ENCODE results near the gene MAP3K5. TPM values are rescaled to one million over a fixed set of nuclear protein-coding genes. Genes with fewer than 3 reads are reported as not detected.

Gene MAP3K5
- total and polyA plus RNA-seq, 2 donors (not counting 3 experiments of a cell fraction or from before 2014, with no cell fraction given), result 1.5 to 7.0 TPM

GRCh38 chr6:136643850-136644596, 148.3 kb downstream of the MAP3K5 start:
- DNase-seq (ENCODE audit: low read depth, low spot score) (peak; percentile 88), FAIRE-seq (peak; percentile 81)
- H3K4me1 ChIP-seq (ENCODE audit: control insufficient read depth, extremely low read depth, insufficient read depth, low read length), result peaks cover 12% of the 10 kb centered on the region
- no peak overlapping the region for H3K9ac ChIP-seq (replicated peaks; ENCODE audit: extremely low read depth, insufficient read depth, low read length)
- H3K79me2 ChIP-seq (ENCODE audit: control insufficient read depth, insufficient read depth, low read length), result no peaks in the 10 kb centered on the region
- intact Hi-C loops (cut with micrococcal nuclease), result loop anchor here (1.0 kb wide), 5 partner anchors 34 to 283 kb away; partner anchors contain the start of gene PEX7
- dilution Hi-C loops (cut with MboI; ENCODE audit: extremely low pct_ligation_motif_present, low sequenced_read_pairs), result no loop called here
- no peak for TF ChIP-seq GATA2 (IDR thresholded peaks at IDR 0.05; ENCODE audit: insufficient read depth, insufficient read length, low read depth, low read length)
- no peak for TF ChIP-seq MYC (IDR thresholded peaks at IDR 0.05; ENCODE audit: low read depth, low read length)
- TF ChIP-seq MAX (IDR thresholded peaks at IDR 0.05; ENCODE audit: insufficient read depth, insufficient read length), result no peak
- TF ChIP-seq POLR2AphosphoS5 (IDR thresholded peaks at IDR 0.05; ENCODE audit: insufficient read depth, low read depth, low read length), result peak; percentile 30
- no peak for TF ChIP-seq EZH2 (IDR thresholded peaks at IDR 0.05; ENCODE audit: borderline replicate concordance, low read depth, low read length, severe bottlenecking)
- no peak for TF ChIP-seq JUN (IDR thresholded peaks at IDR 0.05; ENCODE audit: borderline replicate concordance, insufficient read depth, insufficient read length, low read depth)
- no peak for TF ChIP-seq FOS (IDR thresholded peaks at IDR 0.05; ENCODE audit: borderline replicate concordance, insufficient read depth, low read length)
- peak; percentile 85 to 88 for TF ChIP-seq CTCF (IDR thresholded peaks at IDR 0.05; ENCODE audit: extremely low read depth in 1 of 2, insufficient read depth in 1 of 2, low read depth in 1 of 2, low read length in 2 of 2)
- TF ChIP-seq POLR2A (IDR thresholded peaks at IDR 0.05; ENCODE audit: low read depth, low read length), result no peak
- H3K27ac ChIP-seq (ENCODE audit: insufficient read depth, low read depth, low read length), result no peak overlapping the region
- POLR2A ChIA-PET, result interaction anchor here (0.5 to 2.8 kb wide), 4 partner anchors 8 to 183 kb away, joined by 3 to 12 read pairs (median 5); partner anchors contain the start of gene MAP3K5
- CTCF ChIA-PET, result interaction anchor here (0.6 to 10.2 kb wide), 66 partner anchors 9 to 998 kb away, joined by 3 to 708 read pairs (median 4); partner anchors contain the start of genes MAP3K5, MAP7 and SLC35D3
- no peaks in the 10 kb centered on the region for H3K9me3 ChIP-seq (replicated peaks; ENCODE audit: control insufficient read depth, insufficient read depth, low read length)
- H2AFZ ChIP-seq (ENCODE audit: low read depth, low read length), result no peak overlapping the region
- H3K4me2 ChIP-seq (ENCODE audit: insufficient read depth, low read length), result no peak overlapping the region
- H4K20me1 ChIP-seq (replicated peaks; ENCODE audit: control insufficient read depth, extremely low read depth, insufficient read depth, low read length), result no peaks in the 10 kb centered on the region
- H3K27me3 ChIP-seq (ENCODE audit: control insufficient read depth in 2 of 2, insufficient read depth in 2 of 2, low read length in 2 of 2), result no peaks in the 10 kb centered on the region
- H3K4me3 ChIP-seq (replicated peaks in 1 of 3; ENCODE audit: insufficient read depth in 1 of 3, low read depth in 1 of 3, low read length in 3 of 3), result no peak overlapping the region
- no peaks in the 10 kb centered on the region for H3K36me3 ChIP-seq (ENCODE audit: control insufficient read depth in 2 of 2, extremely low read depth in 1 of 2, insufficient read depth in 2 of 2, low read length in 2 of 2)
- BruUV-seq (replicated peaks), result no TSS peak
- H3K9me1 ChIP-seq (replicated peaks; ENCODE audit: control insufficient read depth, extremely low read depth, insufficient read depth, low read length), result no peaks in the 10 kb centered on the region

All from endothelial cell of umbilical vein (primary cell).